ENCODE results near the gene ZNF665.
A peak's percentile ranks its signal among the peaks of the same experiment; 100 is the strongest.
"Not testable (repeated sequence)": the region's sequence is repeated elsewhere in the genome, so short reads cannot be mapped to it uniquely, and the experiment has no call there.

Gene ZNF665

DNA sequence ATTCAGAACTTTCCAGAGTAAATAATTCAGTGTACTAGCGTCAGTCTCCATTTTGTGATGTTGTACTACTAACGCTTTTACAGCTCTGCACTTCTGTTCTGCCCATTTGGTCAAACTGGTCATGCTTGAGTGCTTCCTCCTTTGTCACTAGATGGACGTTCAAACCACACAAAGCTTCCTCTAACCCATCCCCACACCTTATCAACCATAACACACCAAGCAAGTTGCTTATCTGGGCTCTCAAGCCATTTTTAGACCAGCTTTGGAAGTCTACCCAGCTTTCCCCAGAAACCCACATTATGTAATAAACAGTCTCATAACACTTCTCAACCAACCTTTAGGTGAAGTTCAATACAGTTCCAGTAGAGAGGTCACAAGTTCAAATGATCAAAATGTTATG, 32.0 kb downstream of the ZNF665 start:
- intact Hi-C loops (cut with DNase I), result no loop called here
- no peak for DNase-seq

DNA sequence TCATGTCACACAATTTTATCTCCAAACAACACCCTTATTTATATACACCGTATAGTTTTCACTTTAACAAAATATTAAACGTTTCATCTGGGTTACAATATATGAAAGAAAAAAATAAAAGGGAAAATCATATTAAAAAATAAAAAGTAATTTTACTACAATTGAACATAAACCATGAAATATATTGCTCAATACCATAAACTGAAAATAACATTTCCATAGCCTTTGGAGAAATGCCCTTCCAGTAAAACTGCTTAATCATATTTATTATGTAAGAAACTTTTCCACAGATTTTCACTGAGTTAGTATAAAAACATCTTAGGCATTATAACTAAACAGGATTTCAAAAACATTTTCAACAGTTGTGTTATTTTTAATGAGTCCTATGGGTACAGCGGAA, 32.8 kb downstream of the ZNF665 start:
- intact Hi-C loops (cut with DNase I), result no loop called here
- no peak for DNase-seq

DNA sequence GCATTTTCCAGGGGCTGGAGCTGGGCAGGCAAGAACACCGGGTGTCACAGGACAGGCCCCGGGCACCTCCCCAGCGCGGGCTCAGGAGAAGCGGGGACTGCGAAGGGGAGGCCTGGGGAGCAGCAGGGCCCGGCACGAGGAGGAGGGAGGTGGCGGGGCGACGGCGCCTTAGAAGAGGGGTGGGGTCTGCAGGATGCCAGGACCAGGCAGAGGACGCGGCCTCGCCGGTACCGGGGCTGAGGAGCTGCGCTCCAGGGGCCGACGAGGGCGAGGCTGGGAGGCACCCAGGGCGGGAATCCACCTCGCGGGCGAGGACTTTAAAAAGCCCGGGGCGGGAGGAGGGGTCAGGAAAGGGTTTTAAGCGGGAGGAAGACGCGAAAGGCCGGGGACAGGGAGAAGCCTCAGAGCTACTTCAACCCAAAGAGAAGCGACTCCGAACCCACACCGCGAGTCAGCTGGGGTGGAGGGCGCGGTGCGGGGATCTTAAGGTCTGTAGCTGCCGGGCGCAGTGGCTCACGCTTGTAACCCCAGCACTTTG, 35.0 kb downstream of the ZNF665 start:
- intact Hi-C loops (cut with DNase I), result no loop called here
- DNase-seq, result peak in 5 of 10 donors; percentile 9 to 86 (median 16)

DNA sequence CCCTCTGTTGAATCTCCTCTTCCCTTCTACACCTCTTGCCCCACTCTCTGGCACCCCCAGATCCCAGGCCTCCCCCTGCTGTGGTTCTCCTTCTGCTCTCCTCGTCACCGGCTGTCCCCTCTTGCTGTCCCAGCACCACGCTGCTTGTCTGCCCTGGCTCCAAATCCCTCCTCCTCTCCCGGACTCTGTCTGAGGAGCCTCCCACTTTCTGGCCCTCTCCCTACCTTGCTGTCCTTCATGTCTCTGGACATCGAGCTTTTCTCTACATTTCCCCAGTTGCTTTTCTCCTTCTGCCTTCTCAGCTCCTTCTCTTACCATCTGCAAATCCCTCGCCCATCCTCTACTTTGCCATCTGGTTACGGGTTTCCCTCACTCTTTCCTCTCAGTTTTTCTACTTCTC, 35.5 kb downstream of the ZNF665 start:
- intact Hi-C loops (cut with DNase I), result loop anchor here (2.0 kb wide), 1 partner anchor 23 kb away; no protein-coding TSS in a partner anchor
- peak in 1 of 10 donors; percentile 20 for DNase-seq

DNA sequence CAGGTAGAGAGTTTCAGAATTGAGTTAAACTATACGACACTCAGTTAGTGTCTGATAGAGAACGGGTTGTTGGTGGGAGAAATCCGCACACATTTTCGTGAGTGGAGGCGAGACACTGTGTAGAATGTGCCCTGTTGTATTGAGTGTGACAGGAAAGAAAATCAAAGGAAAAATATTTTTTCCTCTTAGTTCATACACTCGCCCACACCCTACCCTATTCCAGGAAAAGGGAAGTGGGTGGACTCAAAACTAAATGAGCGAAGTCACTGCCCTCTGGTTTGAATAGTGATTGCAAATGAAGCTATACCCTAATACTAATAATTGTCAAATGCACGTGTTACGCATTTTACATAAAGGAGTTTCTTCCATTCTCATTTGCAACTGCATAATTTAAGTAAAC, 36.3 kb downstream of the ZNF665 start:
- no peak for DNase-seq
- intact Hi-C loops (cut with DNase I), result loop anchor here (2.0 kb wide), 1 partner anchor 22 kb away; no protein-coding TSS in a partner anchor

DNA sequence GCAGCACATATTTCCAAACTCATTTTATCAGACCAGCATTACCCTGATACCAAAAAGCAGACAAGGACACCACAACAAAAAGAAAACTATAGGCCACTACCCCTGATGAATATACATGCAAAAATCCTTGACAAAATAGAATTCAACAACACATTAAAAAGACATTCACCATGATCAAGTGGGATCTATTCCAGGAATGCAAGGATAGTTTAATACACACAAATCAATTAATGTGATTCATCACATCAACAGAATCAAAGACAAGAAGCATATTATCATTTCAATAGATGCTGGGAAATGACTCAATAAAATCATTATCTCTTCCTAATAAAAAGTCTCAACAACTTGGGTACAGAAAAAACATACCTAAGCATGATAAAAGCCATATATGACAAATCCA, 45.5 kb downstream of the ZNF665 start:
- intact Hi-C loops (cut with DNase I), result no loop called here
- no peak for DNase-seq

- no peak for DNase-seq
These were observed 52.8 kb downstream of the ZNF665 start for GRCh38 chr19:53140351-53140750.

GRCh38 chr19:53136432-53136831, 56.7 kb downstream of the ZNF665 start:
- no peak for DNase-seq
- intact Hi-C loops (cut with DNase I), result loop anchor here (10.0 kb wide), 1 partner anchor 62 kb away; no protein-coding TSS in a partner anchor

More at GRCh38 chr19:53140351-53140750, 52.8 kb downstream of the ZNF665 start:
- intact Hi-C loops (cut with DNase I), result no loop called here

- DNase-seq, result peak; percentile 74 to 98 (median 84)
- intact Hi-C loops (cut with DNase I), result loop anchor here (10.0 kb wide), 1 partner anchor 58 kb away; no protein-coding TSS in a partner anchor
These were observed 60.8 kb downstream of the ZNF665 start, which contains the start of gene ZNF415 for GRCh38 chr19:53132141-53132991. Gene ZNF415 (minus strand): TSS chr19:53132910. CDS start chr19:53122676, 10,234 bp downstream.

DNA sequence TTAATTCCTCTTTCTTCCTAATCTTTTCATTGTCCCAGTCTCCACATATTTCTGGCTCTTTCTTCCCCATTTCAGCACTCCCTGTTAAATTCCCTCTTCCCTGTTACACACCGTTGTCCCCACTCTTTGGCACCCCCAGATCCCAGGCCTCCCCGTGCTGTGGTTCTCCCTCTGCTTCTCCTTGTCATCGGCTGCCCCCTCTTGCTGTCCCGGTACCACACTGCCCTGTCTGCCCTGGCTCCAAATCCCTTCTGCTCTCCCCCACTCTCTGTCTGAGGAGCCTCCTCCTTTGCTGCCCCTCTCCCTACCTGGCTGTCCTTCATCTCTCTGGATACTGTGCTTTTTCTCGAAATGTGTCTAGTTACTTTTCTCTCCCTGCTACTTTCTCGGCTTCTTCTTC, 61.4 kb downstream of the ZNF665 start:
- peak in 4 of 10 donors; percentile 23 to 91 (median 44) for DNase-seq
- intact Hi-C loops (cut with DNase I), result loop anchor here (10.0 kb wide), 1 partner anchor 57 kb away; no protein-coding TSS in a partner anchor

DNA sequence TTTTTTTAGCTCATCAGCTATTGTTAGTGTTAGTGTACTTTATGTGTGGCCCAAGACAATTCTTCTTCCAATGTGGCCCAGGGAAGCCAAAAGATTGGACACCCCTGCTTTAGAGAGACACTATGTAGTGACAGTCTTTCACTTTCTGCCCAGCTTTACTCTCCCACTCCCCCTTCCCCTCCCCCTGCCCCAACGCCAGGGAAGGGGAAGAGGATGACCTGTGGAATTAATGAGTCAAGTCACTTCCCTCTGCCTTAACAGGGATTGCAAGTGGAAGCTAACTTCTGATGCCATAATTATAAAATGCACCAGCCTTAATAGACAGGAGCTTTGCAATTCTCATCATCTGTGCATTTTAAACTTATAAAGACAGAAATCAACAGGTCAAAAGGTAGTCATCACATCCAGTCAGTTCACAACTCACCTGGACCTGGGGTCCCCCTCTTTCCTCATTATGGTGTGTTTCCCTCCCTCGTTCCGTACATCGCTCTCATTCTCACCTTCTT, 62.0 kb downstream of the ZNF665 start:
- intact Hi-C loops (cut with DNase I), result loop anchor here (10.0 kb wide), 1 partner anchor 56 kb away; no protein-coding TSS in a partner anchor
- no peak for DNase-seq

- peak in 2 of 10 donors; percentile 37 to 84 for DNase-seq
- intact Hi-C loops (cut with DNase I), result loop anchor here (10.0 kb wide), 1 partner anchor 56 kb away; no protein-coding TSS in a partner anchor
These were observed 62.7 kb downstream of the ZNF665 start for GRCh38 chr19:53130506-53130905.

DNA sequence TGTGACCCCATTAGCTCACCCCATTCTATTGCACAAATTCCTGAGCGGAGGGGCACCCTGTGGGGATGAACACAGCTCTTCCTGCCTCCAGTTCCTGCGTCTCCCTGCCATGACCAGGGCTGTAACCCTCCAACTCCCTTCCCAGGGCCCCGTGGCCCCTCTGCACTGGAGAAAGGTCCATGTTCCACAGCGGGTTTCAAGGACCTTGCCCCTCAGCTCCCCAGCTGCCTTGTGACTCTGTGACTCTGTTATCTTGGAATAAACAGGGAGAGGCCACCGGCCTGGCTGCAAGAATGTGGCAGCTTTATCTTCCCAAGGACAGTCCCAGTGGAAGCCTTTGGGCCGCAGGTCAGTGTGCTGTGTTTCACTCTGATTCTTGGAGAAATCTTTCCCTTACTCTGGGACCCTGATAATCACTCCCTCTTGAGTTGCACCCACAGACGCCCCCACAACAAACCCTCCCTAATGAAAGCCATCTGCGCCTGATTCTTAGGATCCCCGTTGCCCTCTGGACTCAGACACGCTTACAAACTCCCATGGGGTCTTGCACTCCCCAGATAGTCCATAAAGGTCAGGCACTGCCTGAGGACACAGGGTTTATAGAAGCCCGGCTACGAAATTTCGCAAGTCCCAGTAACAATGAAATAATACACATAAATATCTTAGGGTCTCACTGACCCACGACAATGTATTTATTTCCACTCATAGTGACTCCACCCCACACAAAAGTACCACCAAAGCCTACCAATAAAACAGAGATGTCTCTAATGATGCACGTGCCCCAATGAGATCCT, 66.2 kb downstream of the ZNF665 start:
- DNase-seq; intact Hi-C loops (cut with DNase I): not testable (repeated sequence)

DNA sequence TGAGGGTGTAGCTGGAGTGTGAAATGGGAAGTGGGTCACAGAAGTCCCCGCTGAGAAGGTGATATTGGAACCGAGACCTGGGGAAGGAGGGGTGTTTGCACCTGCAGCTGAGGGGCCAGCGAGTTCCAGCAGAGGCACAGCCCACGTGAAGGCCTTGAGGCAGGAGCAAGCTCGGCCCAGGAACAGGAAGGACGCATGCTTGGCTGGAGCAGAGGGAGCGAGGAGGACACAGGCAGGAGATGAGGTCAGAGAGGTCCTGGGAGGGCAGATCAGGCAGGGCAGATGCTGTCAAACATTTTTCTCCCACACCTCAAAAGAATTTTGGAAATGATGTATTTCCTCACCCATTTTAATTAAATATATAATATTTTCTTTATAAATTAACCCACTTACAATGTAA, 69.8 kb downstream of the ZNF665 start:
- DNase-seq, result no peak
- intact Hi-C loops (cut with DNase I), result no loop called here
